HEK293 (cell line): ENCODE measurements around the gene NAP1L1.

Source experiments
- CTCF ChIA-PET: fragments of 350-600 bp; formaldehyde crosslinking; extraction: SDS; loops from one replicate; lab custom pipeline; 2021; ENCODE audit warnings: antibody characterized with exemption; lab: Yijun Ruan, JAX
- POLR2A ChIA-PET: fragments of 300-600 bp; formaldehyde crosslinking; extraction: SDS; loops from one replicate; lab custom pipeline; 2020; ENCODE audit warnings: antibody characterized with exemption, inconsistent platforms; lab: Yijun Ruan, JAX
- H3K27ac ChIP-seq: fragments of 200-500 bp; sonication (Bioruptor generic); 2 replicates; pipeline ENCODE4 v1.5.1; 2014; ENCODE audit warnings: low read depth, low read length, control low read depth, inconsistent platforms; ENCODE audit errors: extremely low read depth
- H3K36me3 ChIP-seq, 2 experiments: fragments of 200-500 bp in 1 of 2; sonication (Bioruptor generic) in 1 of 2; 1 replicate in 1 of 2; 2 replicates in 1 of 2; pipeline ENCODE4 v1.5.1; 2014 to 2017; ENCODE audit warnings: inconsistent platforms in 2 of 2, low read length in 2 of 2; ENCODE audit not compliant: control insufficient read depth in 2 of 2, insufficient read depth in 1 of 2
- H3K4me1 ChIP-seq: fragments of 200-500 bp; sonication (Bioruptor generic); 2 replicates; pipeline ENCODE4 v1.5.1; 2014; ENCODE audit warnings: mild to moderate bottlenecking, low read length, inconsistent platforms; ENCODE audit not compliant: control insufficient read depth, insufficient read depth
- H3K4me3 ChIP-seq: 2 replicates; pipeline ENCODE4 v1.5.1; 2011; ENCODE audit warnings: low read depth, mild to moderate bottlenecking, control low read depth, low read length, moderate library complexity
- H3K9me3 ChIP-seq: fragments of 200-500 bp; sonication (Bioruptor generic); 2 replicates; pipeline ENCODE4 v1.5.1; 2014; ENCODE audit warnings: low read depth, low read length, inconsistent platforms; ENCODE audit not compliant: control insufficient read depth, insufficient read depth
- EGR2 ChIP-seq: fragments of 450-650 bp; formaldehyde crosslinking; IDR thresholded peaks from 2 replicates; pipeline ENCODE4 v1.5.1; 2016; ENCODE audit warnings: low read depth, missing biosample characterization, missing genetic modification characterization
- GLI4 ChIP-seq: fragments of 450-650 bp; formaldehyde crosslinking; IDR thresholded peaks from 2 replicates; pipeline ENCODE4 v1.5.1; 2016; ENCODE audit warnings: missing biosample characterization, missing genetic modification characterization
- KLF16 ChIP-seq: fragments of 450-650 bp; formaldehyde crosslinking; IDR thresholded peaks from 2 replicates; pipeline ENCODE4 v1.5.1; 2017; ENCODE audit warnings: missing biosample characterization, missing genetic modification characterization
- SP3 ChIP-seq: fragments of 450-650 bp; formaldehyde crosslinking; IDR thresholded peaks from 2 replicates; pipeline ENCODE4 v1.5.1; 2016; ENCODE audit warnings: missing biosample characterization, missing genetic modification characterization
- YY2 ChIP-seq: fragments of 450-650 bp; formaldehyde crosslinking; IDR thresholded peaks from 2 replicates; pipeline ENCODE4 v1.5.1; 2016; ENCODE audit warnings: missing biosample characterization, missing genetic modification characterization
- ZBTB1 ChIP-seq: fragments of 450-650 bp; formaldehyde crosslinking; IDR thresholded peaks from 2 replicates; pipeline ENCODE4 v1.5.1; 2016; ENCODE audit warnings: missing biosample characterization, missing genetic modification characterization
- ZBTB8A ChIP-seq: fragments of 450-650 bp; formaldehyde crosslinking; IDR thresholded peaks from 2 replicates; pipeline ENCODE4 v1.5.1; 2016; ENCODE audit warnings: missing biosample characterization, missing genetic modification characterization
- ZEB2 ChIP-seq: fragments of 450-650 bp; formaldehyde crosslinking; IDR thresholded peaks from 2 replicates; pipeline ENCODE4 v1.5.1; 2016; ENCODE audit warnings: missing biosample characterization, missing genetic modification characterization
- ZFHX2 ChIP-seq: fragments of 450-650 bp; formaldehyde crosslinking; conservative IDR thresholded peaks from 2 replicates; pipeline ENCODE4 v1.5.1; 2016; ENCODE audit warnings: missing biosample characterization, missing genetic modification characterization
- ZFP37 ChIP-seq: fragments of 450-650 bp; formaldehyde crosslinking; IDR thresholded peaks from 2 replicates; pipeline ENCODE4 v1.5.1; 2016; ENCODE audit warnings: missing biosample characterization, missing genetic modification characterization
- ZNF112 ChIP-seq: fragments of 450-650 bp; formaldehyde crosslinking; IDR thresholded peaks from 2 replicates; pipeline ENCODE4 v1.5.0; 2017; ENCODE audit warnings: missing biosample characterization, missing genetic modification characterization
- ZNF146 ChIP-seq: fragments of 450-650 bp; formaldehyde crosslinking; IDR thresholded peaks from 2 replicates; pipeline ENCODE4 v1.5.1; 2016; ENCODE audit warnings: missing biosample characterization, missing genetic modification characterization
- ZNF157 ChIP-seq: fragments of 450-650 bp; formaldehyde crosslinking; IDR thresholded peaks from 2 replicates; pipeline ENCODE4 v1.5.1; 2016; ENCODE audit warnings: missing biosample characterization, missing genetic modification characterization
- ZNF266 ChIP-seq: fragments of 450-650 bp; formaldehyde crosslinking; IDR thresholded peaks from 2 replicates; pipeline ENCODE4 v1.5.1; 2016; ENCODE audit warnings: missing biosample characterization, missing genetic modification characterization, low read depth
- ZNF274 ChIP-seq, 2 experiments: fragments of 200-500 bp in 1 of 2; fragments of 450-650 bp in 1 of 2; sonication (Bioruptor generic) in 1 of 2; formaldehyde crosslinking in 1 of 2; IDR thresholded peaks; 2 replicates each; pipeline versions ENCODE4 v1.5.1 to v1.6.1; 2014 to 2016; ENCODE audit warnings: borderline replicate concordance in 1 of 2, inconsistent platforms in 1 of 2, low read length in 1 of 2, missing biosample characterization in 1 of 2, missing genetic modification characterization in 1 of 2
- ZNF341 ChIP-seq: fragments of 450-650 bp; formaldehyde crosslinking; IDR thresholded peaks from 2 replicates; pipeline ENCODE4; 2016; ENCODE audit warnings: low read depth, missing biosample characterization, missing genetic modification characterization
- ZNF391 ChIP-seq: fragments of 450-650 bp; formaldehyde crosslinking; IDR thresholded peaks from 2 replicates; pipeline ENCODE4 v1.5.1; 2016; ENCODE audit warnings: low read depth, missing biosample characterization, missing genetic modification characterization, borderline replicate concordance
- ZNF585B ChIP-seq: fragments of 450-650 bp; formaldehyde crosslinking; IDR thresholded peaks from 2 replicates; pipeline ENCODE4 v1.5.1; 2016; ENCODE audit warnings: missing biosample characterization, missing genetic modification characterization
- ZNF707 ChIP-seq: fragments of 450-650 bp; formaldehyde crosslinking; IDR thresholded peaks from 2 replicates; pipeline ENCODE4 v1.5.1; 2016; ENCODE audit warnings: missing biosample characterization, missing genetic modification characterization
- TF ChIP-seq, protein P1 (sequence below): fragments of 450-650 bp; formaldehyde crosslinking; IDR thresholded peaks from 2 replicates; pipeline ENCODE4 v1.5.1; 2016; ENCODE audit warnings: missing biosample characterization, missing genetic modification characterization
- TF ChIP-seq, protein P2 (sequence below): fragments of 450-650 bp; formaldehyde crosslinking; optimal IDR thresholded peaks from 2 replicates; pipeline ENCODE3; 2016; ENCODE audit warnings: missing biosample characterization, mild to moderate bottlenecking, missing genetic modification characterization
- TF ChIP-seq, protein P3 (sequence below): fragments of 450-650 bp; formaldehyde crosslinking; IDR thresholded peaks from 2 replicates; pipeline ENCODE4 v1.5.1; 2017; ENCODE audit warnings: missing biosample characterization, missing genetic modification characterization
- TF ChIP-seq, protein P4 (sequence below): fragments of 450-650 bp; formaldehyde crosslinking; IDR thresholded peaks from 2 replicates; pipeline ENCODE4 v1.5.1; 2016; ENCODE audit warnings: missing biosample characterization, missing genetic modification characterization
- TF ChIP-seq, protein P5 (sequence below): fragments of 450-650 bp; formaldehyde crosslinking; IDR thresholded peaks from 2 replicates; pipeline ENCODE4 v1.5.1; 2016; ENCODE audit warnings: missing biosample characterization, missing genetic modification characterization

The NAP1L1 gene

DNA sequence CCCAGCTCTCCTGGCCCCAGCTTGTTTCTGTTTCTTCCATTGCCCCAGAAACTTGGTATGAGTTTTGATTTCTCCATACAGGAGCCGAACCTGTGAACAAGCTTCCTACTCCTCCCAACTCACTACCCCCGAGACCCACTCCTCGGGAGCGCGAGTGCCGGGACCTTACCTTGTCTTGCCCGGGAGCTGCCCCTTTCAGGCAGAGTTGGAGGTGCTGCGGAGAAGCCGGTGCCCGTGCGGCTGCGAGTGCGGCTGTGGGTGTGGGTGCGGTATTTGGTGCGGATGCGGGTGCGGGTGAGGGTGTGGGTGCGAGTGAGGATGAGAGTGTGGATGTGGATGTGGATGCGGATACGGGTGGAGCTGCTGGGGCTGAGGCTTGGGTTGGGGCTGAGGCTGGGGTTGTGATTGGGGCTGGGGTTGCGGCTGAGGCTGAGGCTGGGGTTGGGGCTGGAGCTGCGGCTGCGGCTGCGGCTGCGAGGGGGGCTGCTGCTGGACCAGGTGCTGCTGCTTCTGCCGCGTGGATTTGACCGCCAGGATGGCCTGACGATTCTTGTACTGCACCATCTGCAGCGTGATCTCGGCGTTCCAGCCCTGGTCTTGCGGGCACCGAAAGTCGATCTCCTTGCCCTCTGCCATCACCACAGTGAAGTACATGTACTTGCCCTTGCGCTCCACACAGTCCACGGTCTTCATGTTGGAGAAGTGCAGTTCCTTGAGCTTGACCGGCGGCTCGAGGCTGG, 54.0 kb downstream of the NAP1L1 start:
- Histone ChIP-seq H3K27ac (peak overlapping the region; percentile 76; the same call in 1 of the 2 replicates), H3K9me3 (no peaks in the 10 kb centered on the region), H3K4me1 (no peaks in the 10 kb centered on the region; the same call in 1 of the 2 replicates), H3K4me3 (peak overlapping the region; percentile 77), H3K36me3 (no peaks in the 10 kb centered on the region)
- ChIA-PET CTCF (interaction anchor here (0.6 to 5.0 kb wide), 10 partner anchors 9 to 546 kb away, joined by 3 to 43 read pairs (median 4); no protein-coding TSS in a partner anchor), POLR2A (interaction anchor here (0.6 to 1.8 kb wide), 12 partner anchors 8 to 528 kb away, joined by 3 to 6 read pairs (median 4); partner anchors contain the start of genes BBS10, NAP1L1 and OSBPL8)
- TF ChIP-seq ZNF157 (tag by site-specific recombination) (no peak), ZNF112 (no peak), ZNF266 (no peak), ZNF585B (tag by site-specific recombination) (no peak), ZEB2 (tag by site-specific recombination) (0 out of 2 replicates have a peak, but pooled peaks have one; percentile 13), KLF16 (tag by site-specific recombination) (peak; percentile 21; the same call in 1 of the 2 replicates), EGR2 (tag by site-specific recombination) (peak; percentile 77), ZNF341 (tag by site-specific recombination) (no peak), YY2 (tag by site-specific recombination) (no peak), ZBTB1 (tag by site-specific recombination) (0 out of 2 replicates have a peak, but pooled peaks have one; percentile 51), SP3 (tag by site-specific recombination) (no peak), ZNF707 (tag by site-specific recombination) (no peak), ZFP37 (tag by site-specific recombination) (0 out of 2 replicates have a peak, but pooled peaks have one; percentile 53), GLI4 (peak; percentile 80), ZNF274 (IDR thresholded peaks at IDR 0.05; ENCODE audit: low read length) (no peak), ZNF274 (tag by site-specific recombination; IDR thresholded peaks at IDR 0.05; ENCODE audit: borderline replicate concordance) (no peak), ZBTB8A (tag by site-specific recombination) (peak; percentile 79), ZNF146 (0 out of 2 replicates have a peak, but pooled peaks have one; percentile 4), ZNF391 (tag by site-specific recombination) (no peak), ZFHX2 (tag by site-specific recombination) (peak; percentile 73)
- TF ChIP-seq, protein P1, sequence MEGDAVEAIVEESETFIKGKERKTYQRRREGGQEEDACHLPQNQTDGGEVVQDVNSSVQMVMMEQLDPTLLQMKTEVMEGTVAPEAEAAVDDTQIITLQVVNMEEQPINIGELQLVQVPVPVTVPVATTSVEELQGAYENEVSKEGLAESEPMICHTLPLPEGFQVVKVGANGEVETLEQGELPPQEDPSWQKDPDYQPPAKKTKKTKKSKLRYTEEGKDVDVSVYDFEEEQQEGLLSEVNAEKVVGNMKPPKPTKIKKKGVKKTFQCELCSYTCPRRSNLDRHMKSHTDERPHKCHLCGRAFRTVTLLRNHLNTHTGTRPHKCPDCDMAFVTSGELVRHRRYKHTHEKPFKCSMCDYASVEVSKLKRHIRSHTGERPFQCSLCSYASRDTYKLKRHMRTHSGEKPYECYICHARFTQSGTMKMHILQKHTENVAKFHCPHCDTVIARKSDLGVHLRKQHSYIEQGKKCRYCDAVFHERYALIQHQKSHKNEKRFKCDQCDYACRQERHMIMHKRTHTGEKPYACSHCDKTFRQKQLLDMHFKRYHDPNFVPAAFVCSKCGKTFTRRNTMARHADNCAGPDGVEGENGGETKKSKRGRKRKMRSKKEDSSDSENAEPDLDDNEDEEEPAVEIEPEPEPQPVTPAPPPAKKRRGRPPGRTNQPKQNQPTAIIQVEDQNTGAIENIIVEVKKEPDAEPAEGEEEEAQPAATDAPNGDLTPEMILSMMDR: peak; percentile 9; the same call in 1 of the 2 replicates
- TF ChIP-seq, protein P2, sequence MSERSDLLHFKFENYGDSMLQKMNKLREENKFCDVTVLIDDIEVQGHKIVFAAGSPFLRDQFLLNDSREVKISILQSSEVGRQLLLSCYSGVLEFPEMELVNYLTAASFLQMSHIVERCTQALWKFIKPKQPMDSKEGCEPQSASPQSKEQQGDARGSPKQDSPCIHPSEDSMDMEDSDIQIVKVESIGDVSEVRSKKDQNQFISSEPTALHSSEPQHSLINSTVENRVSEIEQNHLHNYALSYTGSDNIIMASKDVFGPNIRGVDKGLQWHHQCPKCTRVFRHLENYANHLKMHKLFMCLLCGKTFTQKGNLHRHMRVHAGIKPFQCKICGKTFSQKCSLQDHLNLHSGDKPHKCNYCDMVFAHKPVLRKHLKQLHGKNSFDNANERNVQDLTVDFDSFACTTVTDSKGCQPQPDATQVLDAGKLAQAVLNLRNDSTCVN (tag by site-specific recombination): peak; percentile 85
- TF ChIP-seq, protein P3, sequence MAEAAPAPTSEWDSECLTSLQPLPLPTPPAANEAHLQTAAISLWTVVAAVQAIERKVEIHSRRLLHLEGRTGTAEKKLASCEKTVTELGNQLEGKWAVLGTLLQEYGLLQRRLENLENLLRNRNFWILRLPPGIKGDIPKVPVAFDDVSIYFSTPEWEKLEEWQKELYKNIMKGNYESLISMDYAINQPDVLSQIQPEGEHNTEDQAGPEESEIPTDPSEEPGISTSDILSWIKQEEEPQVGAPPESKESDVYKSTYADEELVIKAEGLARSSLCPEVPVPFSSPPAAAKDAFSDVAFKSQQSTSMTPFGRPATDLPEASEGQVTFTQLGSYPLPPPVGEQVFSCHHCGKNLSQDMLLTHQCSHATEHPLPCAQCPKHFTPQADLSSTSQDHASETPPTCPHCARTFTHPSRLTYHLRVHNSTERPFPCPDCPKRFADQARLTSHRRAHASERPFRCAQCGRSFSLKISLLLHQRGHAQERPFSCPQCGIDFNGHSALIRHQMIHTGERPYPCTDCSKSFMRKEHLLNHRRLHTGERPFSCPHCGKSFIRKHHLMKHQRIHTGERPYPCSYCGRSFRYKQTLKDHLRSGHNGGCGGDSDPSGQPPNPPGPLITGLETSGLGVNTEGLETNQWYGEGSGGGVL (tag by site-specific recombination): no peak
- TF ChIP-seq, protein P4, sequence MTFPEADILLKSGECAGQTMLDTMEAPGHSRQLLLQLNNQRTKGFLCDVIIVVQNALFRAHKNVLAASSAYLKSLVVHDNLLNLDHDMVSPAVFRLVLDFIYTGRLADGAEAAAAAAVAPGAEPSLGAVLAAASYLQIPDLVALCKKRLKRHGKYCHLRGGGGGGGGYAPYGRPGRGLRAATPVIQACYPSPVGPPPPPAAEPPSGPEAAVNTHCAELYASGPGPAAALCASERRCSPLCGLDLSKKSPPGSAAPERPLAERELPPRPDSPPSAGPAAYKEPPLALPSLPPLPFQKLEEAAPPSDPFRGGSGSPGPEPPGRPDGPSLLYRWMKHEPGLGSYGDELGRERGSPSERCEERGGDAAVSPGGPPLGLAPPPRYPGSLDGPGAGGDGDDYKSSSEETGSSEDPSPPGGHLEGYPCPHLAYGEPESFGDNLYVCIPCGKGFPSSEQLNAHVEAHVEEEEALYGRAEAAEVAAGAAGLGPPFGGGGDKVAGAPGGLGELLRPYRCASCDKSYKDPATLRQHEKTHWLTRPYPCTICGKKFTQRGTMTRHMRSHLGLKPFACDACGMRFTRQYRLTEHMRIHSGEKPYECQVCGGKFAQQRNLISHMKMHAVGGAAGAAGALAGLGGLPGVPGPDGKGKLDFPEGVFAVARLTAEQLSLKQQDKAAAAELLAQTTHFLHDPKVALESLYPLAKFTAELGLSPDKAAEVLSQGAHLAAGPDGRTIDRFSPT (tag by site-specific recombination): peak; percentile 91
- TF ChIP-seq, protein P5, sequence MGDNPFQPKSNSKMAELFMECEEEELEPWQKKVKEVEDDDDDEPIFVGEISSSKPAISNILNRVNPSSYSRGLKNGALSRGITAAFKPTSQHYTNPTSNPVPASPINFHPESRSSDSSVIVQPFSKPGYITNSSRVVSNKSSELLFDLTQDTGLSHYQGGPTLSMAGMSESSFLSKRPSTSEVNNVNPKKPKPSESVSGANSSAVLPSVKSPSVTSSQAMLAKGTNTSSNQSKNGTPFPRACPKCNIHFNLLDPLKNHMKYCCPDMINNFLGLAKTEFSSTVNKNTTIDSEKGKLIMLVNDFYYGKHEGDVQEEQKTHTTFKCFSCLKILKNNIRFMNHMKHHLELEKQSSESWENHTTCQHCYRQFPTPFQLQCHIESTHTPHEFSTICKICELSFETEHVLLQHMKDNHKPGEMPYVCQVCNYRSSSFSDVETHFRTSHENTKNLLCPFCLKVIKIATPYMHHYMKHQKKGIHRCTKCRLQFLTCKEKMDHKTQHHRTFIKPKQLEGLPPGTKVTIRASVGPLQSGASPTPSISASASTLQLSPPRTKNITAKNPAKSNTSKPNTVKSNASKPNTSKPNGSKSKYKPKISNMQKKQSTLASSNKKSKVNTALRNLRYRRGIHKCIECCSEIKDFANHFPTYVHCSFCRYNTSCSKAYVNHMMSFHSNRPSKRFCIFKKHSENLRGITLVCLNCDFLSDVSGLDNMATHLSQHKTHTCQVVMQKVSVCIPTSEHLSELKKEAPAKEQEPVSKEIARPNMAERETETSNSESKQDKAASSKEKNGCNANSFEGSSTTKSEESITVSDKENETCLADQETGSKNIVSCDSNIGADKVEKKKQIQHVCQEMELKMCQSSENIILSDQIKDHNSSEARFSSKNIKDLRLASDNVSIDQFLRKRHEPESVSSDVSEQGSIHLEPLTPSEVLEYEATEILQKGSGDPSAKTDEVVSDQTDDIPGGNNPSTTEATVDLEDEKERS (tag by site-specific recombination): no peak
